Calu3 (cell line): ENCODE data around the gene CCNG2. TPM values are rescaled to one million over a fixed set of nuclear protein-coding genes. Genes with fewer than 3 reads are reported as not detected.

ENCODE experiments used
- BruUV-seq: library from RNA; stranded (reverse); fragments of 400-500 nt; replicated peaks from 2 replicates; lab custom pipeline; 2021; lab: Mats Ljungman, UMichigan
- CTCF ChIA-PET: fragments of 300-600 bp; sonication (Branson Sonifier 250); formaldehyde crosslinking; loops from one replicate; lab custom pipeline; 2022; ENCODE audit warnings: antibody characterized with exemption; lab: Charles Lee
- DNase-seq: peaks from one replicate; pipeline ENCODE4 v3.0.0; 2022
- H3K27ac Mint-ChIP-seq: one replicate; pipeline ENCODE4 v1.8.0; 2022; ENCODE audit warnings: mixed read lengths; ENCODE audit not compliant: unreplicated experiment
- H3K27me3 Mint-ChIP-seq: one replicate; pipeline ENCODE4 v1.8.0; 2022; ENCODE audit warnings: mixed read lengths; ENCODE audit not compliant: unreplicated experiment
- H3K36me3 Mint-ChIP-seq: one replicate; pipeline ENCODE4 v1.8.0; 2022; ENCODE audit warnings: mild to moderate bottlenecking, moderate library complexity, mixed read lengths; ENCODE audit not compliant: insufficient read depth, unreplicated experiment
- H3K4me1 Mint-ChIP-seq: one replicate; pipeline ENCODE4 v1.8.0; 2022; ENCODE audit warnings: mild to moderate bottlenecking, low read depth, mixed read lengths; ENCODE audit not compliant: unreplicated experiment
- H3K4me3 Mint-ChIP-seq: one replicate; pipeline ENCODE4 v1.8.0; 2022; ENCODE audit warnings: mild to moderate bottlenecking, low read depth, moderate library complexity, mixed read lengths; ENCODE audit not compliant: unreplicated experiment
- H3K9me3 Mint-ChIP-seq: one replicate; pipeline ENCODE4 v1.8.0; 2022; ENCODE audit warnings: low read depth, mixed read lengths; ENCODE audit not compliant: unreplicated experiment
- CTCF ChIP-seq: fragments of 200-600 bp; IDR thresholded peaks from one replicate; pipeline ENCODE4 v1.8.0; 2022; ENCODE audit warnings: antibody characterized with exemption; ENCODE audit not compliant: unreplicated experiment
- intact Hi-C: fragments of 100-400 bp; cut with micrococcal nuclease; formaldehyde crosslinking; loops from one replicate; pipeline ENCODE4 v1.10.0; 2022; ENCODE audit not compliant: unreplicated experiment
- total RNA-seq: library from RNA; stranded (reverse); gene quantifications from 2 replicates; pipeline ENCODE4 v1.2.3, GENCODE V29; 2022

The CCNG2 gene
- total RNA-seq, 1 experiment from 2014 or later, result 25.2 TPM

- no peaks in the 10 kb centered on the region for H3K9me3 Mint-ChIP-seq
- CTCF ChIA-PET, result interaction anchor here (0.7 to 0.8 kb wide), 2 partner anchors 63 to 516 kb away, joined by 11 to 12 read pairs; no protein-coding TSS in a partner anchor
- peaks cover 12% of the 10 kb centered on the region for H3K4me1 Mint-ChIP-seq
- BruUV-seq, result no TSS peak
- intact Hi-C loops, result loop anchor here (2.0 to 5.0 kb wide), 2 partner anchors 46 to 81 kb away; partner anchors contain the start of gene CCNI
- H3K27me3 Mint-ChIP-seq, result no peaks in the 10 kb centered on the region
- H3K36me3 Mint-ChIP-seq, result peaks cover 28% of the 10 kb centered on the region
- H3K27ac Mint-ChIP-seq, result peak overlapping the region; percentile 95
- no peak for DNase-seq
- TF ChIP-seq CTCF, result no peak
- peak overlapping the region; percentile 82 for H3K4me3 Mint-ChIP-seq
These were observed 1.2 kb upstream of the CCNG2 start for GRCh38 chr4:77155631-77156452.

GRCh38 chr4:77156533-77156911 is 485 bp upstream of the CCNG2 start:
- intact Hi-C loops, result loop anchor here (2.0 to 5.0 kb wide), 2 partner anchors 46 to 82 kb away; partner anchors contain the start of gene CCNI
- no peak for TF ChIP-seq CTCF
- H3K4me1 Mint-ChIP-seq, result peaks cover 12% of the 10 kb centered on the region
- DNase-seq, result peak; percentile 91
- CTCF ChIA-PET, result no interaction called here
- TSS peak; percentile 61 for BruUV-seq
- H3K27ac Mint-ChIP-seq, result peak overlapping the region; percentile 95
- H3K4me3 Mint-ChIP-seq, result peak overlapping the region; percentile 82
- H3K36me3 Mint-ChIP-seq, result peaks cover 28% of the 10 kb centered on the region
- H3K27me3 Mint-ChIP-seq, result no peaks in the 10 kb centered on the region
- no peaks in the 10 kb centered on the region for H3K9me3 Mint-ChIP-seq

- H3K27me3 Mint-ChIP-seq, result no peaks in the 10 kb centered on the region
- peaks cover 18% of the 10 kb centered on the region for H3K4me1 Mint-ChIP-seq
- TF ChIP-seq CTCF, result no peak
- H3K9me3 Mint-ChIP-seq, result no peaks in the 10 kb centered on the region
- peaks cover 43% of the 10 kb centered on the region for H3K36me3 Mint-ChIP-seq
- H3K4me3 Mint-ChIP-seq, result peak overlapping the region; percentile 82
- peak; percentile 87 for DNase-seq
- no peak overlapping the region for H3K27ac Mint-ChIP-seq
- intact Hi-C loops, result loop anchor here (2.0 to 5.0 kb wide), 2 partner anchors 44 to 83 kb away; partner anchors contain the start of gene CCNI
- no TSS peak for BruUV-seq
- CTCF ChIA-PET, result interaction anchor here (0.7 kb wide), 1 partner anchor 63 kb away, joined by 4 read pairs; no protein-coding TSS in a partner anchor
These were observed 966 bp downstream of the CCNG2 start for GRCh38 chr4:77157859-77158486.

- H3K27ac Mint-ChIP-seq, result no peak overlapping the region
- no TSS peak for BruUV-seq
- intact Hi-C loops, result loop anchor here (5.0 kb wide), 1 partner anchor 44 kb away; no protein-coding TSS in a partner anchor
- TF ChIP-seq CTCF, result no peak
- no peaks in the 10 kb centered on the region for H3K9me3 Mint-ChIP-seq
- H3K27me3 Mint-ChIP-seq, result no peaks in the 10 kb centered on the region
- H3K36me3 Mint-ChIP-seq, result peaks cover 48% of the 10 kb centered on the region
- CTCF ChIA-PET, result interaction anchor here (0.7 kb wide), 1 partner anchor 63 kb away, joined by 4 read pairs; no protein-coding TSS in a partner anchor
- peaks cover 23% of the 10 kb centered on the region for H3K4me1 Mint-ChIP-seq
- DNase-seq, result no peak
- peak overlapping the region; percentile 82 for H3K4me3 Mint-ChIP-seq
These were observed 1.5 kb downstream of the CCNG2 start for GRCh38 chr4:77158487-77158861.
